HPDE6-E6E7 (cell line): ENCODE data around the gene PGM1.
A peak's percentile ranks its signal among the peaks of the same experiment; 100 is the strongest.

Experiments
- DNase-seq: peaks from one replicate; pipeline ENCODE4 v3.0.0; 2011; ENCODE audit warnings: missing footprints; ENCODE audit errors: extremely low spot score

PGM1 gene

GRCh38 chr1:63698001-63698838 is 105.0 kb downstream of the PGM1 start:
- DNase-seq = no peak

- DNase-seq = no peak
These were observed 108.0 kb downstream of the PGM1 start for GRCh38 chr1:63701187-63701586.

DNA sequence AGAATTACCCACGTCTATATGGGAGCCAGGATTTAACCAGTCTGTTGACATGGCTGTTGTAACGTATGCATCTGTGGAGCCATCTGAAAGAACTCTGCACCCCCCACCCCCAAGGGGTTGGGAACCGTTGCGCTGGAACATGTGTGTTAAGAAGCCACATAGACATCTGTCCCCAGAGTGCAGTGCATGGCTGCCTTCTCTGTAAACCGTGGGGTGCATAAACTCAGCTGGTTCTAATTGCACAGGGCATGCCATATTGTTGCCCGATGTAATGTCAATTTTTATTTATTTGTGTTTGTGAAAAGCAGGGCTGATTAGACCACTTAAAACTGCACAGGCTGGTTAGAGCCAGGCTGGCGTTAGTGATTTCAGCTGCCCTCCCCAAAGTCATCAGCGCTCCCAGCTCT is 110.5 kb downstream of the PGM1 start:
- DNase-seq = no peak

- peak; percentile 62 for DNase-seq
These were observed 111.2 kb downstream of the PGM1 start for GRCh38 chr1:63704443-63704842.

DNA sequence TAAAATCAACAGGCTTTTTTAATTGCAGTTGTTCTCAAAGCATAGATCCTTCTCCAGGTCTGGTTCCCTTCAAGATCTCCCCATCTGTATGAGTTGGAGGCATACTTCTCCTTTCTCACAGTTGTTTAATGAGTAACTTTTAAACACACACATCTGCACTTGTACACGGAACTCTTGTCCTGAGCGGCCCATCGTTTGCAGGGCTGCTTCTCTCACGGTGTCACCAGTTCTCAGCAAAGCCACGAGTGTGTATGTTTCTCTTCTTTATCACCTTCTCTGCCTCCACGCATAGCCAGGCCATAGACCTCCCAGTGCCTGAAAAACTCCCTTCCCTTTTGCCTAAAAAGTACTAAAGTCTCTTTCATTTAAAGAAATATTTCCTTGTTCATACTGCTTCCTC is 111.9 kb downstream of the PGM1 start:
- no peak for DNase-seq

GRCh38 chr1:63709267-63709828 is 116.1 kb downstream of the PGM1 start:
- no peak for DNase-seq
